ENCODE data around the gene ASTN1.

The ASTN1 gene

GRCh38 chr1:177163844-177164379, 600 bp downstream of the ASTN1 start:
- DNase-seq (ENCODE audit: low read depth) = no peak

DNA sequence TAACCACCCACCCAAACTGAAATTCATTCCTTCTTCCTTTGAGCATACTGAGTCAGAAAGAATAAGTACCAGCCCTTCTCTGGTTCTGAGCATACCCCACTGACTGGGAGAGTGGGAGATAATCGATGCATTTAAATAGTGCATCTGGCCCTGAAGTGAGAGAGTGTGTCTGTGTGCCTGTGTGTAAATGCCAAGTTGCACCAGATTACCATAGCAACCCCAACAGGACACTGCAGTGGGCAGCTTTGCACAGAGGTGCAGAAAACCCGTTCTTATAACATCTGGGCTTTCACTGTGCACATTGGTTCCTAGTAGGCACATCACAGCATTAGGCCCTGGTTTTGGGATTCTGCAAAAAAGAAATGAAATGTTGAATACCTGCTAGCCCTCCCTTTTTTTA, 2.3 kb downstream of the ASTN1 start:
- DNase-seq (ENCODE audit: low read depth) = no peak

- DNase-seq (ENCODE audit: low read depth) = no peak
These were observed 18.0 kb downstream of the ASTN1 start for GRCh38 chr1:177146499-177146898.

- no peak for DNase-seq (ENCODE audit: low read depth)
These were observed 19.1 kb downstream of the ASTN1 start for GRCh38 chr1:177145106-177146070.

DNA sequence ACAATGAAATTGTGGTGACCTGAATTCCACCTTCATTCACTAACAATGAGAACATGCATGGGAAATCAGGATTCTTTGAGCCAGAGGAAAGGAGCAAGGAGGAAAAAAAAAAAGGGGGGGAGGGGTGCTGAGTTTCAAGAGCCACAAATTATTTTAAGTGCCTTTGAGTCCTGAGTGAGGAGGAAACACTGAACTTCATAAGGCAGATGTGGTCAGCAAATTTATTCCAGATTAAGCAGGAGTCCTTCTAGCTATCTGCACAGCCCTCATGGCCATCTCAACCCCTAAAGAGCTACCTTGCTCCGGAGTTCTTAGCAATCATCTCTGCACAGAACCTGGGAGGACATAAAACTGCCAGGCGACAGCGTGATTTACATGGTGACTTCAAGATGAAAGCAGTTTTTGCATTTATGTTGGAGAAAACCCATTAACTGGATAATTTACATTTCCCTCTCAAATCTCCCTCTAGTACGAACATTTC, 21.7 kb downstream of the ASTN1 start:
- DNase-seq (ENCODE audit: low read depth) = no peak

- DNase-seq (ENCODE audit: low read depth) = no peak
These were observed 22.5 kb downstream of the ASTN1 start for GRCh38 chr1:177142010-177142409.

DNA sequence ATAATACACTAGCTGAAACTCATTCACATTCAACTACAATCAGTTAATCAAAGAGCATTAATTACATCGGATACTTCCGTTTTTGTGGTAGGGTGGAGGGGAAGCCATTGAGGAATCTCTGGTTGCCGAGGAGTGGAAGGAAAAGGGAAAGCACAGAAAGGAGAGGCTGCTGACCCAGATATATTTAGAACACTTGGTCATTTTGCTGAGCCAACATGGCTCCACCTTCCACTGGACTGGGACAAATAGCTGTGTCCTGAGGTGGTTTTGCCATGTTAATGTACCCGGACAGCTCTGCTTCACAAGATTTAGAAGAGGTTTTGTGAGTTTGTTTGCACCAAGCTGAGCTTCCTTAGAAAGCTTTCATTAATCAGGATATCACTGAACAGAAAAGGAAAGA, 26.2 kb downstream of the ASTN1 start:
- DNase-seq (ENCODE audit: low read depth) = no peak

- no peak for DNase-seq (ENCODE audit: low read depth)
These were observed 26.7 kb downstream of the ASTN1 start for GRCh38 chr1:177137814-177138213.

GRCh38 chr1:177135250-177135649, 29.3 kb downstream of the ASTN1 start:
- no peak for DNase-seq (ENCODE audit: low read depth)

DNA sequence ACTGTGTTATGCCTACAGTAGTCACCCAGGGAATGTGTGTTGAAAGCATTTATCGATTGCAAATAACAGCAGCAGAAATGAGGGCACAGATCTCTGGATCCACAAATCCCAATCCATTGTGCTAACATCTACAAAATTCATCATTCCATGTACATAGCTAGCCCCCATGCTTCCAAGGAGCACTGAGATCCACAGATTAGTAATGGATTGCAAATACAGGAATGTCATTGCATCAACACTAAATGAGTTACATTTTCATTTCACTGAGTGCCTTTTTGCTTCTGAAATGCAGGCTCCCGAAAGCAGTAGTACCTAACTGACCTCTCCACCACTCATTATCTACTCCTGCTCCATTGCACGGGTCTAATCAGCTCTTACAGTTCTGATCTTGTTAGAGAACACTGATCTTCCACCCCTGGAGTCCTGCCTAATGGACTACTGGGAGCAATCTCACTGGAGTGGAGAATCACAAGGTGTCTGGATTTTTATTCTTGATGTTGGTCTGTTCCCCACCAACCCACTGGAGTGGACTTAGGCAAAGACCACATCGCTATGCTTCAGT, 30.5 kb downstream of the ASTN1 start:
- DNase-seq (ENCODE audit: low read depth) = no peak

DNA sequence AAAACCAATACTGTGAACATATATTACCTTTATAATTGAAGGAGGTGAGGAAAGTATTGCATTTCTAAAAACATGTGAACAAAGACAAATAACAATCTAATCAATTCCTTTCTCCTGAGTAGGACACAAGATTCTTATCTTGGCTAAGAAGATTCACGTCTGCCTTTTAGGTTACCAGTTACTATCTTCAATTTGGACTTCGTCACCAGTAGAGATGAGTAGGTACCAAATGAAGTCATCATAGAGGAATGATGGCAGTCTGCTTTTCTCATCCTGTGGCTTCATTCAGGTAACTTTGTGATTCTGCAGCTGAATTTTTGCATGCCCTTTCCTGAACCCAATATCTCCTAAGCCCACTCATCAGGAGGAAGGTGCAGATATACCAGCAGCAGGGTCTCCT, 32.4 kb downstream of the ASTN1 start:
- DNase-seq (ENCODE audit: low read depth) = no peak

- DNase-seq (ENCODE audit: low read depth) = no peak
These were observed 32.8 kb downstream of the ASTN1 start for GRCh38 chr1:177131723-177132122.

- no peak for DNase-seq (ENCODE audit: low read depth)
These were observed 34.0 kb downstream of the ASTN1 start for GRCh38 chr1:177130451-177130945.

DNA sequence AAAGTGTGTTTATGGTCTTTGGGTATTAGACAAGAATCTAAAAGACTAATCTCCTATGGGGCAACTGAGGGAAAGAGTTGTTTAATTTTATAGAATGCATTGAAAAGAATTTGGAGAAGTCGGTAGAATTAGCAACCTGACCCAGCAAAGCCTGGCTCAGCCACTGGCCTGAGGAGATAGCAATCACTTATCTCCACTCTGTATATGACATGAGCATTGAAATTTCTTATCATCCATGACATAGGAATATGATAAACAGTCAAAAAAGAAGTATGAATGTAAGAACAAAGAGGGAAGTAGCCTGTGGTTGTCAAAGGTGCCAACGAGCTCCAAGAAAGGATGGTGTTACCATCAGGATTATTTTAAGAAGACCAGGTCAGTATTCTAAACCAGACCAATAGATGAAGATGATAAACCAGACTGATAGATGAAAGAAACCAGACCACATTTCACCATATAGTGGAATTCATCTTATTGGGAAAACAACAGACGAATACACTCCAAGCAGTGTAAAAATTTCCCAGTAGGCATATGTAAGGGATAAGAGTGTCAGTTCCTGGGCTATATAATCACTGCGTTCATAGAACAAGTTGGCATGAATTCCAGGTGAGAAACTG, 35.7 kb downstream of the ASTN1 start:
- no peak for DNase-seq (ENCODE audit: low read depth)

GRCh38 chr1:177126267-177126666, 38.2 kb downstream of the ASTN1 start:
- no peak for DNase-seq (ENCODE audit: low read depth)

DNA sequence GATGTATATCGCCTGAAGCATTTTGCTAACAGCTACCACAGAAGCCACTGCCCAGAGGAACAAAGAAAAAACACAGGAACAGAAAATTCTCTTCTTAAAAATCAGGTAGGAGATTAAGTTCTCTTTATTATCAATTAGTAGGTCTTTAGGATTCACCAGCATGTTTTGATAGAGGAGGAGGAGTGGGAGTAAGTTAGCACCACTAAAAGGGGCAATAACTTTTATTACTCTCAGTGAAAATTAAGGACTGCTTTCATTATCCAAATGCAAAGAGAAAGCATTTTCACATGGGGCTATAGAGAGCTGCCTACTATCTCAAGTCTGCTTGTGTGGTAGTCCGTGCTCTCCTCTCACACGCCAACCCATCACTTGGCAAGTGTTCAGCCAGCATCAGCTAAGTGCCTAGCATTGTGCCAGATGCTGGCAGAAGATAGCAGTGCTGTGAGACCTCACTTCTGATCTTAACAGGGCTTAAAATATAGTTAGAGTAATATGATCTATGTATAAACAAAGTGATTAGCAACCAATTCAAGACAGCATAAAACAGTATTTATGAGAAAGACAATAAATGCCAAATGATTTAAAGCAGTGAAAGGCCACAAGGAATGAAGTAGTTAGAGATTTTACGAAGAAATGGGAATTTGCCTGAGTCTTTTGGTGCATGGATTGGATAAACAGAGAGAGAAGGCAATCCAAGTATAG, 39.8 kb downstream of the ASTN1 start:
- no peak for DNase-seq (ENCODE audit: low read depth)

- no peak for DNase-seq (ENCODE audit: low read depth)
These were observed 41.9 kb downstream of the ASTN1 start for GRCh38 chr1:177122461-177123251.

GRCh38 chr1:177119311-177119710, 45.2 kb downstream of the ASTN1 start:
- DNase-seq (ENCODE audit: low read depth) = no peak

- DNase-seq (ENCODE audit: low read depth) = no peak
These were observed 45.6 kb downstream of the ASTN1 start for GRCh38 chr1:177118901-177119300.

GRCh38 chr1:177116941-177117340, 47.6 kb downstream of the ASTN1 start:
- DNase-seq (ENCODE audit: low read depth) = no peak

All from GM04503 (cell line).